NCI-H187 (cell line): ENCODE results near the gene SCARB1.

Experiments used
- DNase-seq, 2 experiments: peaks; one replicate each; lab custom pipeline; 2025; lab: John Stamatoyannopoulos, UW

Gene SCARB1

GRCh38 chr12:124842800-124843510 lies 20.7 kb downstream of the SCARB1 start:
- no peak for DNase-seq

GRCh38 chr12:124842073-124842749 lies 21.5 kb downstream of the SCARB1 start:
- no peak for DNase-seq

- DNase-seq = no peak
Measured at GRCh38 chr12:124841558-124841945, 22.1 kb downstream of the SCARB1 start.

- DNase-seq = no peak
Measured at GRCh38 chr12:124837958-124838803, 25.5 kb downstream of the SCARB1 start.

GRCh38 chr12:124837249-124837897 lies 26.3 kb downstream of the SCARB1 start:
- DNase-seq = no peak

- DNase-seq = no peak
Measured at GRCh38 chr12:124836759-124837158, 26.9 kb downstream of the SCARB1 start.

GRCh38 chr12:124835656-124836410 lies 27.8 kb downstream of the SCARB1 start:
- DNase-seq = no peak

- no peak for DNase-seq
Measured at GRCh38 chr12:124834822-124835221, 28.8 kb downstream of the SCARB1 start.

GRCh38 chr12:124833693-124834122 lies 30.0 kb downstream of the SCARB1 start:
- DNase-seq = no peak

GRCh38 chr12:124832856-124833255 lies 30.8 kb downstream of the SCARB1 start:
- DNase-seq = no peak

GRCh38 chr12:124831590-124831989 lies 32.1 kb downstream of the SCARB1 start:
- no peak for DNase-seq

- no peak for DNase-seq
Measured at GRCh38 chr12:124830306-124830705, 33.4 kb downstream of the SCARB1 start.

- DNase-seq = no peak
Measured at GRCh38 chr12:124829708-124830304, 33.9 kb downstream of the SCARB1 start.

GRCh38 chr12:124829008-124829707 lies 34.5 kb downstream of the SCARB1 start:
- no peak for DNase-seq

- no peak for DNase-seq
Measured at GRCh38 chr12:124828264-124829007, 35.2 kb downstream of the SCARB1 start.

GRCh38 chr12:124827588-124828184 lies 36.0 kb downstream of the SCARB1 start:
- no peak for DNase-seq

- DNase-seq = no peak
Measured at GRCh38 chr12:124824195-124824594, 39.5 kb downstream of the SCARB1 start.

GRCh38 chr12:124823272-124823970 lies 40.2 kb downstream of the SCARB1 start:
- DNase-seq = no peak

GRCh38 chr12:124822218-124822617 lies 41.4 kb downstream of the SCARB1 start:
- no peak for DNase-seq
